ENCODE data around the gene BTG1.
A peak's percentile ranks its signal among the peaks of the same experiment; 100 is the strongest.

Gene BTG1

DNA sequence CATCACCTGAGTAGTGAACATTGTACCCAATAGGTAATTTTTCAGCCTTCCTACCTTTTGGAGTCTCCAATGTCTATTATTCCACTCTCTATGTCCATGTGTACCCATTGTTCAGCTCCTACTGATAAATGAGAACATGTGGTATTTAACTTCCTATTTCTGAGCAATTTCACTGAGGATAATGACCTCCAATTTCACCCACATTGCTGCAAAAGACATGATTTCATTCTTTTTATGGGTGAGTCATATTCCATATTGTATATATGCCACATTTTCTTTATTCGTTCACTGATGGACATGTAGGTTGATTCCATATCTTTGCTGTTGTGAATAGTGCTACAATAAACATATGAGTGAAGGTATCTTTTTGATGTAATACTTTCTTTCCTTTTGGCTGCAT is 16.4 kb upstream of the BTG1 start:
- Mint-ChIP-seq H3K4me1 (peaks cover 84% of the 10 kb centered on the region), H3K27ac (peak overlapping the region; percentile 94), H3K36me3 (peaks cover 10% of the 10 kb centered on the region), H3K4me3 (no peak overlapping the region), H3K9me3 (peaks cover 3% of the 10 kb centered on the region), H3K27me3 (no peaks in the 10 kb centered on the region)
- ATAC-seq, result no peak

DNA sequence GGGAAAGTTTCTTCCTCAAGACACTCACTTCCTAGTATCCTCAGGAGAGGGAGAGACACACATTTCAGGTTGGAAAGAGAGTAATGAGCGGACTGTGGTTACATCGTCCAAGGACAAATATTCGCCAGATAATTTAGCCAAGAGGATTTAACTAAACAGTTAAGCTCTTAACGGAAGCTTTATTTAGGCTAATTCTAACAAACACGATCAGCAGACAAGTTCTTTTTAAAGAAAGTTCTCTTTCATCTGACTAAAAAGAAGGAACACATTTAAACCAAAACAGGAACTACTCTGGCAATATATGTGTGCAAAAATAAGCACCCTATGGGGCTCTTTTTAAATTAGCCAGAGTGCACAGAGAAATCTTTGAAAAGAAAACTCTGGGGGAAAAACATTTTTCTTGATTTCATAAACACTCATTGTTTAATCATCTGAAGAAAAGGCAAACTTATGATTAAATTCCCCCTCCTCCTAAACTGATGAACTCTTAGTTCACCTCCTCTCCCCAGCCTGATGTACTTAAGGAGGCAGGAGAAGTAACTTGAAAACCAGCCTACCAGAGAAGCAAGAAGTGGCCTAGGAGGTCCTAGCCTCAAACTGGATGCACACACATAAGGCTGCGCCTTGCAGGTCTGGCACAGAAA is 13.3 kb upstream of the BTG1 start:
- Mint-ChIP-seq H3K27ac (peak overlapping the region; percentile 94), H3K4me3 (peak overlapping the region; percentile 69), H3K36me3 (peaks cover 10% of the 10 kb centered on the region), H3K4me1 (peaks cover 90% of the 10 kb centered on the region), H3K27me3 (no peaks in the 10 kb centered on the region), H3K9me3 (peaks cover 2% of the 10 kb centered on the region)
- ATAC-seq, result peak; percentile 86

DNA sequence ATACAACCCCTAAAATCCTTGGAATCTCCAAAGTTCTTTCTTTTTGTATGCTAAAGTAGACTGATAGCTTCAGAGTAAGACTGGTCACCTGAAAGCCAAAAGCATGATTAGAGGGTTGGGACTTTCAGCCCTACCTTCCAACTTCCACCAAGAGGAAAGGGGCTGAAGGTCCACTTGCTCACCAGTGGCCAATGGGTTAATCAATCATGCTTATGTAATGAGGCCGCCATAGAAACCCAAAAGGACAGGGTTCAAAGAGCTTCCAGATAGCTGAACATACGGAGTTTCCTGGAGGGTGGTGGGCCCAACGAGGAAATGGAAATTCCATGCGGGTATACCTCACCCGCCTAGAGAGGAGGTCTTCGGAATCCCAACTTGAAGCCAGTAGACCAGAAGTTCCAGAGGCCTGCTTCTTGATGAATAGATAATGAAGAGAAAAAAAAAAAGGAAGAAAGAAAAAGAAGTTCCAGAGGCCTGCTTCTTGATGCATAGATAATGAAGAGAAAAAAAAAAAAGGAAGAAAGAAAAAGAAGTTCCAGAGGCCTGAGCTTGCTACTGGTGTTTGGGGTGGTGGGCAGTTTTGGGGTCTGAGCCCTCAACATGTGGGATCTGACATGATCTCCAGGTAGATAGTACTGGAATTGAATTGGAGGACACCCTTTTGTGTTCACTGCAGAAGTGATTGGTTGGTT is 11.2 kb upstream of the BTG1 start:
- peak; percentile 37 for ATAC-seq
- no peaks in the 10 kb centered on the region for H3K27me3 Mint-ChIP-seq
- H3K9me3 Mint-ChIP-seq, result peaks cover 3% of the 10 kb centered on the region
- H3K4me3 Mint-ChIP-seq, result peak overlapping the region; percentile 80
- H3K4me1 Mint-ChIP-seq, result peaks cover 79% of the 10 kb centered on the region
- H3K36me3 Mint-ChIP-seq, result peaks cover 17% of the 10 kb centered on the region
- peak overlapping the region; percentile 94 for H3K27ac Mint-ChIP-seq

DNA sequence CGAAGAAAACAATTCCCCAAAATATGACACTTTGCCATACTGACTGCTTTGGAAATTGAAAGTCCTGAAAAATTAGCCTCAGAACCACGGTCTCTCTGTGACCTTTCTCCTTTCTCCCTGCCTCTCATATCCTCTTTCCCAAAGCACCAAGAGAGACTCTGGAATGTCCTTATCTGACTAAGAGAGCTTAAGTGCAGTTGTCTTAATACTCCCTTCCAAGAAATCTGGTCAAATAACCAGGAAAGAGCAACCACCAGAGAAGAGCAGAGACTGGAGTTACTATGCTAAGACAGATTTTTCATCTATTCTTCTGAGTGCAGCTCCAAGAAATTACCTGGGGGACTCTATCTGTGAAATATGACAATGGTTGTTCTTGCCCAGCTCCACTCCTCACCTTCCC is 10.5 kb upstream of the BTG1 start:
- H3K27ac Mint-ChIP-seq, result peak overlapping the region; percentile 94
- peaks cover 3% of the 10 kb centered on the region for H3K9me3 Mint-ChIP-seq
- H3K4me3 Mint-ChIP-seq, result peak overlapping the region; percentile 80
- H3K36me3 Mint-ChIP-seq, result peaks cover 21% of the 10 kb centered on the region
- ATAC-seq, result no peak
- no peaks in the 10 kb centered on the region for H3K27me3 Mint-ChIP-seq
- peaks cover 76% of the 10 kb centered on the region for H3K4me1 Mint-ChIP-seq

GRCh38 chr12:92155733-92156132 is 10.1 kb upstream of the BTG1 start:
- H3K36me3 Mint-ChIP-seq, result peaks cover 23% of the 10 kb centered on the region
- H3K4me3 Mint-ChIP-seq, result peak overlapping the region; percentile 80
- H3K27ac Mint-ChIP-seq, result peak overlapping the region; percentile 94
- peaks cover 72% of the 10 kb centered on the region for H3K4me1 Mint-ChIP-seq
- no peak for ATAC-seq
- H3K9me3 Mint-ChIP-seq, result peaks cover 3% of the 10 kb centered on the region
- H3K27me3 Mint-ChIP-seq, result no peaks in the 10 kb centered on the region

- ATAC-seq, result no peak
- H3K27ac Mint-ChIP-seq, result peak overlapping the region; percentile 99
- H3K36me3 Mint-ChIP-seq, result peaks cover 53% of the 10 kb centered on the region
- no peaks in the 10 kb centered on the region for H3K27me3 Mint-ChIP-seq
- peaks cover 3% of the 10 kb centered on the region for H3K9me3 Mint-ChIP-seq
- H3K4me3 Mint-ChIP-seq, result no peak overlapping the region
- H3K4me1 Mint-ChIP-seq, result peaks cover 64% of the 10 kb centered on the region
Observed at GRCh38 chr12:92151916-92152315, 6.3 kb upstream of the BTG1 start.

- Mint-ChIP-seq H3K27me3 (no peaks in the 10 kb centered on the region), H3K9me3 (peaks cover 3% of the 10 kb centered on the region), H3K4me3 (peak overlapping the region; percentile 68), H3K4me1 (peaks cover 41% of the 10 kb centered on the region), H3K27ac (peak overlapping the region; percentile 99), H3K36me3 (peaks cover 69% of the 10 kb centered on the region)
- ATAC-seq, result no peak
Observed at GRCh38 chr12:92149563-92149962, 3.9 kb upstream of the BTG1 start.

DNA sequence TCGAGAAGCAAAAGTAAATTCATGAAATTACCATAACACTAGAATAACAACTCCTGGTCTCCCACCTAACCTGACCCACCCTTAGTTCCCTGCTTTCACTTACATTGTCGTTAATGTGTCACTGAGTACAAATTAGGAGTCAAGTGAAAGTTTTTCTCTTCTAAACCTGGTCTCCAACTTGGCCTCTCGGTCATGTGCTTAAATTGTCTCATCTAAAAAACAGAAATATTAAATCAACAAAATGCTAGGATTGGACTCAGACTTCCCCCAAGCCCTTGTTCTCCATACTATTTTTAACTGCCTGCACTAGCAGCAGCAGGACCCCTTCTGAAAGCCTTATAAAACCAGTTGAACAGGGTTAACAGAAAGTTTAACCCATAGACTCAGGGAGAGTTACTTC is 1.8 kb upstream of the BTG1 start:
- H3K27me3 Mint-ChIP-seq, result no peaks in the 10 kb centered on the region
- peak overlapping the region; percentile 99 for H3K27ac Mint-ChIP-seq
- peaks cover 34% of the 10 kb centered on the region for H3K4me1 Mint-ChIP-seq
- H3K9me3 Mint-ChIP-seq, result peaks cover 3% of the 10 kb centered on the region
- H3K36me3 Mint-ChIP-seq, result peaks cover 83% of the 10 kb centered on the region
- H3K4me3 Mint-ChIP-seq, result peak overlapping the region; percentile 95
- no peak for ATAC-seq

- Mint-ChIP-seq H3K4me3 (peak overlapping the region; percentile 95), H3K4me1 (peaks cover 27% of the 10 kb centered on the region), H3K27me3 (no peaks in the 10 kb centered on the region), H3K9me3 (no peaks in the 10 kb centered on the region), H3K27ac (peak overlapping the region; percentile 99), H3K36me3 (peaks cover 84% of the 10 kb centered on the region)
- no peak for ATAC-seq
Observed at GRCh38 chr12:92146497-92147224, 1.0 kb upstream of the BTG1 start.

- Mint-ChIP-seq H3K36me3 (peaks cover 89% of the 10 kb centered on the region), H3K4me3 (peak overlapping the region; percentile 95), H3K27me3 (no peaks in the 10 kb centered on the region), H3K4me1 (peaks cover 24% of the 10 kb centered on the region), H3K9me3 (no peaks in the 10 kb centered on the region), H3K27ac (peak overlapping the region; percentile 99)
- ATAC-seq, result peak; percentile 14
Observed at GRCh38 chr12:92145481-92145730, 240 bp downstream of the BTG1 start.

DNA sequence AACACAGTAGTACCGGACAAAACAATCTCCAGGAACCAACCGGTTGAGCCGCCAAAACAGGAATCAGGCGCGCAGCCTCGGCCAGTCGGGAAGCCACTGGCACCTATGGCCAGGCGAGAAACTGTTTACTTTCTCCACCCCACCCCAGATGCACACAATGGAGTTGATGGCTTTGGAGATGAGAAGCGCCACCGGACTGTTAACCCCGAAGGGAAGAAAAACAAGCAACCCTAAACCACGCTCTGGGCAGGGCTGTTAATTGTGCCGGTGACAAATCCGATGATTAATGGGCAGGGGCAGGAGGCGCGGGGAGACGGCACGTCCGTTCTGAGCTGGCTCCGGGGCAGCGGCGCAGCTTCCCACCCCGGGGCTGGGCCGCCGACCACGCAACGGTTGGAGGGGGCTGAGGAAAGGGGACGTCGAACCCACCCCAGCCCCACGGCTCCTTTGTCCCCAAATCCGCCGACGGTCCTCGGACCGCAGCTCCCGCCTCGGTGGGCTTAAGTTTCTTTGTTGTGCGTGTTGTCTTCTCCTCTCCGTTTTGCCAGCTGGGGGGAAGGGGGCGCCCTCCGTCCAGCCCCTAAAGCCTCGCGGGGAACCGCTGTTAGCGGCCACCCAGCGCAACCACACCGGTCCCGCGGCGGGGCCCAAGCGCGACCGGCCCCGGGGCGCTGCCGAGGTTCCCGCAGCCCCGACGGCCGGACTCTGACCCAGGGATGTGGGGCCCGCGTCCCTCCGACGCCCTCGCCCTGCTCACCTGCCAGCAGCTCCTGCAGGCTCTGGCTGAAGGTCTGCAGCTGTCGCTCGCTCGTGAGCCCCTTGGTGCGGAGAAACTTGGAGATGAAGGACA is 790 bp downstream of the BTG1 start:
- Mint-ChIP-seq H3K27ac (peak overlapping the region; percentile 99), H3K4me1 (peaks cover 25% of the 10 kb centered on the region), H3K36me3 (peaks cover 91% of the 10 kb centered on the region), H3K4me3 (peak overlapping the region; percentile 95), H3K9me3 (no peaks in the 10 kb centered on the region), H3K27me3 (no peaks in the 10 kb centered on the region)
- ATAC-seq, result peak; percentile 1

- H3K4me3 Mint-ChIP-seq, result peak overlapping the region; percentile 95
- no peaks in the 10 kb centered on the region for H3K9me3 Mint-ChIP-seq
- peak overlapping the region; percentile 99 for H3K27ac Mint-ChIP-seq
- peaks cover 88% of the 10 kb centered on the region for H3K36me3 Mint-ChIP-seq
- no peaks in the 10 kb centered on the region for H3K27me3 Mint-ChIP-seq
- peaks cover 21% of the 10 kb centered on the region for H3K4me1 Mint-ChIP-seq
- ATAC-seq, result peak; percentile 52
Observed at GRCh38 chr12:92143686-92144630, 1.7 kb downstream of the BTG1 start.

GRCh38 chr12:92143258-92143657 is 2.4 kb downstream of the BTG1 start:
- Mint-ChIP-seq H3K27me3 (no peaks in the 10 kb centered on the region), H3K36me3 (peaks cover 89% of the 10 kb centered on the region), H3K9me3 (no peaks in the 10 kb centered on the region), H3K4me1 (peaks cover 22% of the 10 kb centered on the region), H3K27ac (peak overlapping the region; percentile 99), H3K4me3 (peak overlapping the region; percentile 95)
- no peak for ATAC-seq

GRCh38 chr12:92142251-92142926 is 3.3 kb downstream of the BTG1 start:
- H3K36me3 Mint-ChIP-seq, result peaks cover 93% of the 10 kb centered on the region
- no peaks in the 10 kb centered on the region for H3K9me3 Mint-ChIP-seq
- H3K27ac Mint-ChIP-seq, result peak overlapping the region; percentile 99
- no peaks in the 10 kb centered on the region for H3K27me3 Mint-ChIP-seq
- peak overlapping the region; percentile 95 for H3K4me3 Mint-ChIP-seq
- H3K4me1 Mint-ChIP-seq, result peaks cover 26% of the 10 kb centered on the region
- no peak for ATAC-seq

Measured in stimulated activated memory B cell treated with anti-CD40 and anti-IgM and Interleukin-4, amounts not matched to agents 10 μg/mL and 1 μg/mL and 100 μg/mL, for 72 hours (primary cell).